Panc1 (cell line): ENCODE data around the gene TMOD1.

Experiments used
- CTCF ChIP-seq: fragments of 450-650 bp; IDR thresholded peaks from 2 replicates; pipeline ENCODE4 v1.5.1; 2017; ENCODE audit warnings: mild to moderate bottlenecking
- POLR2AphosphoS5 ChIP-seq: IDR thresholded peaks from 2 replicates; pipeline ENCODE4 v1.6.1; 2012; ENCODE audit warnings: mild to moderate bottlenecking, low read depth, low read length, moderate library complexity
- REST ChIP-seq, 2 experiments: IDR thresholded peaks; 2 replicates each; pipeline ENCODE4 v1.6.1; 2011 to 2012; ENCODE audit warnings: low read depth in 2 of 2, control low read depth in 1 of 2, low read length in 1 of 2, mild to moderate bottlenecking in 1 of 2, moderate library complexity in 1 of 2; ENCODE audit not compliant: insufficient read depth in 1 of 2
- SIN3A ChIP-seq: IDR thresholded peaks from 2 replicates; pipeline ENCODE4 v1.6.1; 2012; ENCODE audit warnings: low read depth, mild to moderate bottlenecking, low read length, moderate library complexity, borderline replicate concordance; ENCODE audit not compliant: insufficient read depth
- TCF7L2 ChIP-seq: IDR thresholded peaks from 2 replicates; pipeline ENCODE4 v1.6.1; 2011; ENCODE audit warnings: mild to moderate bottlenecking, low read depth, low read length, inconsistent platforms

GRCh38 chr9:97568461-97569275 is 67.2 kb downstream of the TMOD1 start:
- TF ChIP-seq CTCF (no peak), REST (IDR thresholded peaks at IDR 0.05; ENCODE audit: insufficient read depth in 1 of 2, low read depth in 2 of 2, low read length in 1 of 2) (no peak), POLR2AphosphoS5 (no peak), SIN3A (no peak), TCF7L2 (no peak)
